ENCODE measurements around the gene TSPAN8. TPM values are rescaled to one million over a fixed set of nuclear protein-coding genes. Genes with fewer than 3 reads are reported as not detected.

Gene TSPAN8
- total RNA-seq, 4 donors from 2014 or later, result 21.0 to 117 (median 58.6) TPM

Other genes with a start within 250 kb of the TSPAN8 start
- under 1 TPM in 2 of 4 donors, not detected in 2; 0.18 to 0.20 TPM for gene PTPRR, start 237.3 kb downstream of the TSPAN8 start, total RNA-seq